Lung (tissue), 12 donors: ENCODE results near the gene RXFP2. TPM values are rescaled to one million over a fixed set of nuclear protein-coding genes. Genes with fewer than 3 reads are reported as not detected.

ENCODE experiments used
- ATAC-seq: fragments of 200-7000 bp; cut with Tn5 transposase; one replicate; pipeline ENCODE4 v1.9.1; 2020; ENCODE audit warnings: moderate number of reproducible peaks; ENCODE audit not compliant: insufficient read depth, low FRiP score
- DNase-seq, 3 donors: peaks; one replicate each; pipeline ENCODE4 v3.0.0-alpha.2; 2013 to 2017
- H3K27ac ChIP-seq, 2 donors: one replicate each; pipeline ENCODE4 v1.5.1; 2013; ENCODE audit warnings: mild to moderate bottlenecking in 2 of 2, moderate library complexity in 2 of 2, control low read depth in 1 of 2, inconsistent platforms in 1 of 2, low read depth in 1 of 2, low read length in 1 of 2
- H3K27me3 ChIP-seq, 3 donors: one replicate each; pipeline ENCODE4 v1.5.1; 2013; ENCODE audit warnings: low read length in 2 of 3; ENCODE audit not compliant: control insufficient read depth in 3 of 3, insufficient read depth in 3 of 3
- H3K36me3 ChIP-seq, 4 donors: one replicate each; pipeline ENCODE4 v1.5.1; 2013; ENCODE audit warnings: low read length in 4 of 4, mild to moderate bottlenecking in 1 of 4, moderate library complexity in 1 of 4; ENCODE audit not compliant: control insufficient read depth in 4 of 4, insufficient read depth in 4 of 4
- H3K4me1 ChIP-seq, 5 donors: one replicate each; pipeline ENCODE4 v1.5.1; 2013; ENCODE audit warnings: low read length in 5 of 5, mild to moderate bottlenecking in 2 of 5, moderate library complexity in 1 of 5; ENCODE audit not compliant: control insufficient read depth in 5 of 5, insufficient read depth in 5 of 5
- H3K4me3 ChIP-seq: one replicate; pipeline ENCODE4 v1.5.1; 2013; ENCODE audit warnings: mild to moderate bottlenecking, control low read depth, moderate library complexity
- H3K9ac ChIP-seq, 2 donors: one replicate each; pipeline ENCODE4 v1.5.1; 2013; ENCODE audit warnings: low read length in 2 of 2, control low read depth in 1 of 2; ENCODE audit not compliant: insufficient read depth in 1 of 2
- H3K9me3 ChIP-seq, 4 donors: one replicate each; pipeline ENCODE4 v1.5.1; 2013; ENCODE audit warnings: low read length in 3 of 4, mild to moderate bottlenecking in 1 of 4, moderate library complexity in 1 of 4; ENCODE audit not compliant: control insufficient read depth in 4 of 4, insufficient read depth in 3 of 4
- CTCF ChIP-seq: IDR thresholded peaks from 2 replicates; pipeline ENCODE4 v1.5.1; 2012; ENCODE audit warnings: mild to moderate bottlenecking; ENCODE audit errors: control extremely low read depth, extremely low read depth
- WGBS, 2 donors: extraction: QIAGEN DNeasy Blood & Tissue Kit; methylation state at CpG; one replicate each; pipeline ENCODE4 v1.1.7; 2013; 5-methylcytosine and 5-hydroxymethylcytosine counted together
- polyA plus RNA-seq, 2 donors: library from polyadenylated mRNA; stranded (reverse); fragments of 200-250 nt; gene quantifications; one replicate each; pipeline ENCODE4 v1.2.1, GENCODE V29; 2013
- total RNA-seq, 2 donors: library from RNA; depleted of rRNA in 1 of 2; stranded (reverse); fragments of >200 nt in 1 of 2; gene quantifications; one replicate each; pipeline ENCODE4 v1.2.1, GENCODE V29; 2014 to 2021
- donor health status: control.
- donor health status: control.
- donor health status: Bipolar disorder and iron deficiency.
- donor health status: healthy.
- donor health status: DM: yes; HTN: yes; CAD: no.

RXFP2 gene
- total and polyA plus RNA-seq, 4 donors: not detected

- Histone ChIP-seq H3K4me1 (no peaks in the 10 kb centered on the region), H3K36me3 (no peaks in the 10 kb centered on the region), H3K9ac (no peak overlapping the region), H3K9me3 (peaks cover 0 to 7% (median 2%) of the 10 kb centered on the region in 4 donors), H3K4me3 (no peak overlapping the region), H3K27me3 (no peaks in the 10 kb centered on the region), H3K27ac (no peak overlapping the region)
- no peak for TF ChIP-seq CTCF
- DNase-seq (no peak), ATAC-seq (no peak)
- 0% methylated on average over 1 of the region's 1 CpG for WGBS, 2 donors
These were observed 76.2 kb downstream of the RXFP2 start for GRCh38 chr13:31815361-31816144.

DNA sequence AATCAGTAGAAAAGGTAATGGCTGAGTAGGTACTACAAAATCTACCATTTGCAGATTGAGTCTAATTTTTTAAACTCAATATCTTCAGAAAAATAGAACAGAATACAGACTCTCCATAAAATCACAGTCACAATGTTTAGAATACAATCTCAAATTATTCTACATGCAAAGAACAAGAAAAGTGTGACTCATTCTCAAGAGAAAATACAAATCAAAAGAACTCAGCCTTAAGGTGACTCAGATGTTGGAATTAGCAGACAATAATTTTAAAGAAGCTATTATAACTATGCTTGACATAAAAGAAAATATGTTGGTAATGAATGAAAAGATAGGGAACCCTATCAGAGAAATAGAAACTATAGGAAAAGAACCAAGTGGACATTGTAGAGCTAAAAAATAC is 78.9 kb downstream of the RXFP2 start:
- ATAC-seq (no peak), DNase-seq (no peak)
- H3K27me3 ChIP-seq: no peaks in the 10 kb centered on the region
- H3K27ac ChIP-seq: no peak overlapping the region
- H3K9me3 ChIP-seq: peaks cover 0 to 5% (median 1%) of the 10 kb centered on the region in 4 donors
- no peaks in the 10 kb centered on the region for H3K36me3 ChIP-seq
- H3K4me3 ChIP-seq: no peak overlapping the region
- no peaks in the 10 kb centered on the region for H3K4me1 ChIP-seq
- TF ChIP-seq CTCF: no peak
- H3K9ac ChIP-seq: no peak overlapping the region

DNA sequence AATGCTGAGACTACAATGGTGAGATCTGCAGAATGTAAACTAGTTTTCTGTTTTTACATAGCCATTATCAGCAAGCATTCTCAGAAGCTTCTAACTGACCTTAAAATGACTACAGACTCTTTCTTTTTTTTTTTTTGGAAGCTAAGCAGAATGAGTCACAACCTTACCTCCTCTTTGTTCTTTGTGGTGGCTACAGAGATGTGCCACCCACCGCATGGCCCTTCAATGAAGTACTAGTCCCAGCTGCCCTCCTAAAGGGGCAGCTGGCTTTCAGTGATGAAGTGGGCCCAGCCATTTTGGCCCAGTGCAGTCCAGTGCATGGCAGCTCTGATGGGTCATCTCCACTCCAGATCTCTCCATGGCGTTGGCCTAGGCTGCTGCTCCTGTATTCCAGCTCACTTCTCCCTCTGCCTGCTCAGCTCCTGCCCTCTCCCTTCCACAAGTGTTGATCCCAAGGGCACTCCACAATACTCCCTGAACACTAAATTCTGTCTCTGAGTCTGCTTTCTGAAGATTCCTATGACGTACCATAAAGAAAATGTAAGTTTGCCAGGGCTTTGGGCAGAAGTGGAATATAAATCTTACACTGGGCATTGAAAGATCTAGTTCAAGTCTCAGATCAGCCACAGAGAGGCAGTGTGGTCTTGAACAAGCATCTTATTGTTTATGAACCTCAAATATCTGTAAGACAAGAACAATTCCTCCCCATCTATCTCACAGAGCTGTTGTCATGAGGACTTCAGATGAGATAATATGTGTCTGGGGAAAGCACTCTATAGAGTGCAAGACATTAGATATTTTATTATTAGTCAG is 85.6 kb downstream of the RXFP2 start:
- DNase-seq: peak in 2 of 3 donors; percentile 20 to 47
- Histone ChIP-seq H3K27me3 (no peaks in the 10 kb centered on the region), H3K9ac (no peak overlapping the region), H3K9me3 (no peaks in the 10 kb centered on the region), H3K36me3 (no peaks in the 10 kb centered on the region), H3K27ac (no peak overlapping the region), H3K4me3 (no peak overlapping the region), H3K4me1 (no peaks in the 10 kb centered on the region)
- no peak for TF ChIP-seq CTCF
- ATAC-seq: no peak
- WGBS, 2 donors: 90 to 91% methylated on average over 3 of the region's 3 CpGs
